ENCODE data around the gene POM121. TPM values are rescaled to one million over a fixed set of nuclear protein-coding genes. Genes with fewer than 3 reads are reported as not detected.
"Not testable (repeated sequence)": the region's sequence is repeated elsewhere in the genome, so short reads cannot be mapped to it uniquely, and the experiment has no call there.

POM121 gene
- total RNA-seq, 1 experiment from 2014 or later, result 59.0 TPM

- TF ChIP-seq ZSCAN18 (CRISPR knock-in tag; IDR thresholded peaks at IDR 0.05) (no peak), SOX15 (CRISPR knock-in tag; IDR thresholded peaks at IDR 0.05) (no peak), SMAD3 (CRISPR knock-in tag; IDR thresholded peaks at IDR 0.05; ENCODE audit: borderline replicate concordance) (peak; percentile 60; the same call in 1 of the 2 replicates), HMGXB4 (CRISPR knock-in tag; IDR thresholded peaks at IDR 0.05) (peak; percentile 68; the same call in 1 of the 2 replicates), PRRX2 (CRISPR knock-in tag; IDR thresholded peaks at IDR 0.05) (0 out of 2 replicates have a peak, but pooled peaks have one; percentile 77), CBFB (CRISPR knock-in tag; IDR thresholded peaks at IDR 0.05; ENCODE audit: low read depth) (peak; percentile 69; the same call in 1 of the 2 replicates), CREM (CRISPR knock-in tag; IDR thresholded peaks at IDR 0.05) (peak; percentile 99), MAX (CRISPR knock-in tag; IDR thresholded peaks at IDR 0.05) (peak; percentile 62; the same call in 1 of the 2 replicates), IRF1 (CRISPR knock-in tag; IDR thresholded peaks at IDR 0.05) (0 out of 2 replicates have a peak, but pooled peaks have one; percentile 8), KAT7 (CRISPR knock-in tag; IDR thresholded peaks at IDR 0.05; ENCODE audit: borderline replicate concordance) (peak; percentile 51; the same call in 1 of the 2 replicates), ZNF263 (CRISPR knock-in tag; IDR thresholded peaks at IDR 0.05; ENCODE audit: low read depth) (no peak), ZNF423 (CRISPR knock-in tag; IDR thresholded peaks at IDR 0.05) (no peak), EMX1 (CRISPR knock-in tag; IDR thresholded peaks at IDR 0.05) (peak; percentile 89), ERG (CRISPR knock-in tag; IDR thresholded peaks at IDR 0.05) (peak; percentile 20; the same call in 1 of the 2 replicates), NFATC4 (CRISPR knock-in tag; IDR thresholded peaks at IDR 0.05) (no peak)
These were observed at the start of gene POM121 (continued) for GRCh38 chr7:72924733-72925545.

GRCh38 chr7:72879079-72879736 is 45.7 kb upstream of the POM121 start:
- DNase-seq (ENCODE audit: low spot score), result peak; percentile 83
- H3K4me1 Mint-ChIP-seq; H3K27me3 Mint-ChIP-seq (ENCODE audit: low read depth); CTCF ChIA-PET; H3K9me3 Mint-ChIP-seq: not testable (repeated sequence)
- POLR2A ChIA-PET, result interaction anchor here (0.6 kb wide), 1 partner anchor 939 kb away, joined by 5 read pairs; no protein-coding TSS in a partner anchor
- peaks cover 21% of the 10 kb centered on the region for H3K36me3 Mint-ChIP-seq
- TF ChIP-seq MAX (CRISPR knock-in tag; IDR thresholded peaks at IDR 0.05), result peak; percentile 67; the same call in 1 of the 2 replicates
- peak; percentile 57; the same call in 1 of the 2 replicates for TF ChIP-seq SP1 (CRISPR knock-in tag; conservative IDR thresholded peaks at IDR 0.05)
- TF ChIP-seq ETV6 (CRISPR knock-in tag; IDR thresholded peaks at IDR 0.05), result peak; percentile 79
- TF ChIP-seq GABPB1 (CRISPR knock-in tag; IDR thresholded peaks at IDR 0.05), result peak; percentile 31; the same call in 1 of the 2 replicates
- peak overlapping the region; percentile 91 for H3K4me3 Mint-ChIP-seq
- H3K27ac Mint-ChIP-seq, result 0 out of 2 replicates have a peak overlapping the region, but pooled peaks have one; percentile 41
- ATAC-seq, result peak; percentile 99
